GM19193 (cell line): ENCODE data around the gene SCUBE2.

Experiments used
- POLR2A ChIP-seq: IDR thresholded peaks from 4 replicates; pipeline ENCODE4 v1.6.1; 2011; ENCODE audit not compliant: insufficient read depth, insufficient read length; ENCODE audit errors: extremely low read depth

SCUBE2 gene

DNA sequence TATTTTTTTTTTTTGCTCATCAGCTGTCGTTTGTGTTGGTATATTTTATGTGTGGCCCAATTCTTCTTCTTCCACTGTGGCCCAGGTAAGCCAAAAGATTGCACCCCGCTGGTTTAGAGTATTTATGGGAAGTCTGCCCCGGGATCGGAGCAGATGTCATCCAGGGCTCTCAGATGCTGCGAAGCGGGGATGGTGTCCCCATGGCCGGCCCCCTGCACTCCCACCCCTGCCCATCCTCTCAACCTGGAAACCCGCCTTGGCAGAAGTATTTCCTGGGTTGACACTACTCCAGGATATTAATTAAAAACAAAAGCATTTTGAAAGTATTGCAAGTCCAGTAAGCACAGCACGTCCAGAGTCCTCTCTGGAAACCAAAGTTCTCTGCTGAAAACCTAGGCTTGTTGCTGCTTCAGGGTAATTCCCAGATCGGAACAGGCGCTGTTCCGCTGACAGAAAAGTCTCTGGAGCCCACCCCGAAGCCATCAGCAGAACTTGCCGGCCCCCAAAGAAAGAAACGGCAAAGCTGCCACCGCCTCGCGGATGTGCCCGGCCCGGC is 833 bp downstream of the SCUBE2 start:
- TF ChIP-seq POLR2A, result no peak

DNA sequence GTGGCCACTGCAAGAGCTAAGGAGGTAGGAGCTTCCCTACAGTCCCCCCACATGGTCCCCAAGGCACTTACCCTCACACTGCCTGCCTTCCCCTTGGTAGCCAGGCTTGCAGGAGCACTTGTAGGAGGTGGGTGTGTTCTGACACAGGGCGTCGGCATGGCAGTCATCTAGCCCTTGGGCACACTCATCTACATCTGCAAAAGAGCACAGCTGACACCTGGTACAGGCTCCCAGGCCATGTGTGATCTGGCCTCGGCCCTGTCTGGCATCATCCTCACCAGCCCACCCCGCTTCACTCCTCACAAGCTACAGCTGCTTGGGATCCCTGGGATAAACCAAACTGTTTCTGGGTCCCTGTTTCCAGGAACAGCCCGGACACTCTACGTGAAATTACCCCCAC is 1.8 kb downstream of the SCUBE2 start:
- no peak for TF ChIP-seq POLR2A

DNA sequence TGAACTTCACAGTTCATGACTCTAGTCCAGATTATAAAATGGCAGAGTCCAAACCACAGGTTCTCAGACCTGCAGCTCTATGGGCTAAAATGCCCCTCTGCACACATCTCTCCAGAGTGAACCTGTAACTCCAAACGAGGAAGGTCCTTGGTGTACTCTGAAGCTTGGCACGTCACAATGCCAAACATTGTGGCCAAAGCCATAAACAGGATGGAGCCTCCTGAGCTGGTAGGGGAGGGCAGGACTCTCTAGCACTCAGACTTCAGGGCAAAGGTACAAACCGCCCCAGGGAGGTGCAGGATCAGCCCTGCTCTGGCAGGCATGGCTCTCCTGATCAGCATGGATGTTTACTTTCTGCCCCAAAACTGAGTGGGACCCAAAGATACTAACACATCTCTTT is 2.3 kb downstream of the SCUBE2 start:
- no peak for TF ChIP-seq POLR2A

DNA sequence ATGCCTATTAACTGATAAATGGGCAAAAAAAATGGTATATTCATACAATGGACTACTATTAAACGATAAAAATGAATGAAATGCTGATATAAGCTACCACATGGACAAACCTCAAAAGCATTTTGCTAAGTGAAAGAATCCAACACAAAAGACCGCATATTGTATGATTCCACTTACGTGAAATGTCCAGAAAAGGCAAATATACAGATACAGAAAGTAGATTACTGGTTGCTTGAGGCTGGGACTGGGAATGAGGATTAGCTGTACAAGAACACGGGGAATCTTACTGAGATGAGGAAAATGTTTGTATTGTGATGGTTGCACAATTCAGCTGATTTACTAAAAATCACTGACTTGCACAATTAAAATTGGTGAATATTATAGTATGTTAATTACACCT is 8.8 kb downstream of the SCUBE2 start:
- no peak for TF ChIP-seq POLR2A

DNA sequence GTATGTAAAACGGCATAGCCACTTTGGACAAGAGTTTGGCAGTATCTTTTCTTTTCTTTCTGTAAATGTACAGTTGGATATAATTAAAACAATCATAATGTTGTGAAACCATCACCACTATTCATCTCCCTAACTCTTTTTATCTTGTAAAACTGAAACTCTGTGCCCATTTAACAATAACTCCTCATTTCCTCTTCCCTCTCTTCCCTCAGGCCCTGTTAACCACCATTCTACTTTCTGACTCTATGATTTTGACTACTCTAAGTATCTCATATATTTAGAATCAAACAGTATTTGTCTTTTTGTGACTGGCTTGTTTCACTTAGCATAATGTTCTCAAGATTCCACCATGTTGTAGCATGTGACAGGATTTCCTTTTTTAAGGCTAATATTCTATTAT is 10.2 kb downstream of the SCUBE2 start:
- TF ChIP-seq POLR2A, result no peak

DNA sequence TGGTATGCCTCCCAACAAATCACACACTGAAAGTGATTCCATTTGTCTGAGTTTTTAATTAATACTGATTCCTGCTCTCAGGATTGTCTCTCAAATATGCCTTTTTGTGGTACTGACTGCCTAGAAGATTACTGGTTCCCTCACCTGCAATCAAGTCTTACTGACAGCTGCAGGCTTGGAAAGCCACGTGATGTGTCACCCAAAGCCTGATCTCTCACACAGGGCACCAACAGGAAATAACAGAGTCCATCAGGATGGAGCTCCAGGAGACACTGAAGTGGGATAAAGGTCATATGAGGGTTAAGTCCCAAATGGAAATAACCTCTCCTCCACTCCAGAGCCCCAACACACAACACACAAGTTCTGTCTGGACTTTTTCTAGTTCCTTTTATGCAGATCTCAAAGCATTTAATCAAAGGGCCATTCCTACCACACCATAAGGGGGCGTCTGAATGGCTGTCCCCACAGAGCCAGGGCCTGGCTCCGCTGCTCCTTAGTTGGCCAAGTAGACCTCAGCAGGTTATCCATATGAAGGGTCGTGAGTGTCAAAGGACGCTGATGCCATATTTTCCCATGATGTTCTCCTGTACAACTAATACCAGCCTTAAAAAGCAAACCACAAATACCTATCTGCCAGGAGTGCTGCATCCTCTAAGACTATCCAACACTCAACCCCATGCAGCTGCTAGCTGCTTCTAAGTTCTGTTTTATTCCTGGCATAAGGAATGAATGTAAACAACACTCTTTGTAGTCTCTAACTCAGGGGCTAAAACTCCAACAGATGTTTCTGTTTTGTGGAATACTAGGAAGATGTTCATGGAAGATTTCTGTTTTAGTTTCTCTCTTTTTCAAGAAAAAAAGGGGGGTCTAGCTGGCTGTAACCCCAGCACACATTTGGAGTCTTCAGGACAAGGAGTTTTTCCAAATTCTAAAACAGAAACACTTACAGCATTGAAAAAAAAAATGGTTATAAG is 13.0 kb downstream of the SCUBE2 start:
- TF ChIP-seq POLR2A, result no peak

DNA sequence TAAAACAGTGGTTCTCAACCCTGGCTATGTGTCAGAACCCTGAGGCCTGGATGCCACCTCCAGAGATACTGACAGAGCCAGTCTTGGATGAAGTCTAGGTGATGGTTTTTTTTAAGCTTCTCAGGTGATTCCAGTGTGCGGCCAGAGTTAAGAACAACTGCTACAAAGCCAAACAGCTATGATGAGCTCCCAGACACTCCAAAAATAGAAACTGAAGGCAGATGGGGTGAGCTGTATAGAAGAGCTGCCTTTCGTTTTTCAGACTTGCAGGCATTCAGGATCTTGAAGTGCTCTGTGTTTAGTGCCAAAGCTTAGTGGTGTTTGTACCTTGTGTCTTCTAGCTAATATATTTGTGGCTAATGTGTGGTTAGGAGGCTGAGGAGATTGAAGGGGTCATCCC is 14.2 kb downstream of the SCUBE2 start:
- no peak for TF ChIP-seq POLR2A

DNA sequence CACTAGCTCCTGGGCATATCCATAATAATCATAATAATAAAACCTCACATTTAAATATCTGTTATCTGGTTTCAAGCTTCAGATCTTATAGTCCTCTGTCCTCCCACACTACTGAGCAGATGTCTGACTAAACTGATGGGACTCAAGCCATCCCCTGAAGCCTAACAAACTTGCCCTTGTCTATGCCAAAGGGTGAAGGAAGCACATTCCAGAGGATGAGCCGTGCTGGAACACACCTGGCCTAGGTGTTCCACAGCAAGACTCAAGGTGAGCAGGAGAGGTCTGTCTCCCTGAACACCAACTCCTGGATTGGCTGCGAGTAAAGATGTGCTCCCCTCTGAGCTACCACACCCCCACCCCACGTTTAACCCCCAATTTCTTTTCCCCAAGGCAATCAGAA is 14.7 kb downstream of the SCUBE2 start:
- TF ChIP-seq POLR2A, result no peak

DNA sequence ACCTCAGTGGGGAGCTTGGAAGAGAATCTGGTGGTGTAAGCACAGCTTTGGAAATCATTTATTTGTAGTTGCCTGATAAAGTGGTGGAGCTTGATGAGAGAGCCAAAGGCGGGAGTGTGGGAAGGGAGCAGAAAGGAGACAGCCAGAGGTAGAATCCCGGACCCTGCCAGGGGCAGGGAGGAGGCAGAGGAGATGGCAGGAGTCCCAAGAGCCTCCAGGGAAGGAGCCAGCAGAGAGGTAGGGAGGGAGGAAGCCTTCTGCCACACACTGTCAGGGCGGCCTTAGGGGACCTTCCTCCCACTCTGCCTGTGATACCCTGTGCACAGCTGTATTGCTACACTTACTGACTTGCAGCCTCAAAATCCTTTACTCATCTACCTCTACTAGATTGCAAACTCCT is 15.4 kb downstream of the SCUBE2 start:
- TF ChIP-seq POLR2A, result no peak

DNA sequence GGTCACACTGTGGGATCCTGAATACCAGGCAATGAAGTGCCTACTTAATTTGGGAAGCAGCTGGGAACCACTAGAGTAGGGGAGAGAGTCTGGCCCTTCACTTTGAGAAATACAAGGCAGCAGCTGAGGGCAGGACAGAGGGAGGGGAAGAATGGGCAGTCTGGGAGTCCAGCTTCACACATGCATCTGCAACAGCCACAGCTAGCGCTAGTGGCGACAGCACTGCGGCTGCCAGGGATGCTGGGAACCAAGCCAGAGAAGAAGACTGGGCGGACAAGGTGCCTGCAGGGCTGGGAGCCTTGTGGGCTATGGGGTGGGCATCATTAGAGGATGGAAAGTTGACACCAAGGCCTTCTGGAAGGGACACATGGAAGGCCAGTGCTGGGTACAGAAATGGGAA is 15.8 kb downstream of the SCUBE2 start:
- no peak for TF ChIP-seq POLR2A

DNA sequence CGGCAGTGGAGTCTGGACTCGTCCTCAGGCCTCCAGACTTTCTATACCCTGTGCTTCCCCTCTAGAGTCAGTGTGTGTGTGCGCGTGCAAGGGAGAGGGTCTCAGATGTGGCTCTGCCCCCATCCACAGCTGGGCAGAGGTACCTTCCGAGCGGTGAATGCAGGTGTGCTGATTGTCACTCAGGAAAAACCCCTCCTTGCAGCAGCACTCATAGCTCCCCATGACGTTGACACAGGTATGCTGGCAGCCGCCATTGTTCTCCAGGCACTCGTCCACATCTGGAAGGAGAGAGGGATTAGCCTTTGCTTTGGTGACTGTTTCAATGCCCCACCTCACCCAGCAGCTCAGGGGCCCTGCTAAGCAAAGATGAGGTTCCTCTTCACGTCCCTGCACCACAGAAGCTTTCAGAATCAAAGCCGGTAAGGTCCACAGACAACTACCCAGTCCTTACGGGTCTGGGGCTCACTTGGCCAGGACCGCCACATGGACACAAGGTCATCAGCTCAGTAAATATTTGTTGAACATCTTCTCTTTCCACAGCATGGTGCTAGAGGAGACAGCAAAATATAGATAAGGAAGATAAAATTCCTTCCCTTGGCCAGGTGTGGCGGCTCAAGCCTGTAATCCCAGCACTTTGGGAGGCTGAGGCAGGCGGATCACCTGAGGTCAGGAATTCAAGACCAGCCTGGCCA is 16.9 kb downstream of the SCUBE2 start:
- TF ChIP-seq POLR2A, result no peak

DNA sequence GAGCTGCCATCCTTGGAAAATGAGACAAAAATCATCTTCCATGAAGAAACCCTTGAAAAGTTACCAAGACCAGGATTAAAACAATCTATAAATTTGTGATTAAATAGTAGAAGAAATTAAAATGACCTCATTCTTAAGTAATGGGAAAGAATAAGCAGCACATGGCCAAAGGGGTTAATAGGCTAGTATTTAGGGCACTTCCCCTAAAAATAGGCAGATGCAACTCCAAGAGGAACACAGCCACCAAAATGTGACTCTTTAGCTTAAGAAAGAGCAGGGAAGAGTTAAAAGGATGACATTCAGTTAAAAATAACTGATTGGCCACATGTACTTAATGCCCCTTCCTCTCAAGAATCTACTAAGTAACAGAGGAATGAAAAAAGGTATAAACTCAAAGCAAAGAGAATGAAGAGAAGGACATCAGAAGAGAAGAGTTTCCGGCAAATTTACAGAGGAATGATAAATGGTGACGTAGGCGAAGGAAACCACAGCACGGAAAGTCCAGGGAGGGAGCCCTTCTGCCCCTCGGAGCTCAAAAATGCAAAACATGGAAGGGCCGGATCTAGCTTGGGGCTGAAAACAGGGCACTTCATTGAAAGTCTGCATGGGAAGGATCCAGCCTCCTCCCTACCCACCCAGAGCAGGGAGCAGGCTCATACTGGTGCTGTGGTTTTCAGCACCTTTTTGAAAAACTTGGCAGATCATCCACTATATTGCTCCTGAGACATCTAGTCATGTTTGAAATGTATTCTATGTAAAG is 17.8 kb downstream of the SCUBE2 start:
- TF ChIP-seq POLR2A, result no peak

DNA sequence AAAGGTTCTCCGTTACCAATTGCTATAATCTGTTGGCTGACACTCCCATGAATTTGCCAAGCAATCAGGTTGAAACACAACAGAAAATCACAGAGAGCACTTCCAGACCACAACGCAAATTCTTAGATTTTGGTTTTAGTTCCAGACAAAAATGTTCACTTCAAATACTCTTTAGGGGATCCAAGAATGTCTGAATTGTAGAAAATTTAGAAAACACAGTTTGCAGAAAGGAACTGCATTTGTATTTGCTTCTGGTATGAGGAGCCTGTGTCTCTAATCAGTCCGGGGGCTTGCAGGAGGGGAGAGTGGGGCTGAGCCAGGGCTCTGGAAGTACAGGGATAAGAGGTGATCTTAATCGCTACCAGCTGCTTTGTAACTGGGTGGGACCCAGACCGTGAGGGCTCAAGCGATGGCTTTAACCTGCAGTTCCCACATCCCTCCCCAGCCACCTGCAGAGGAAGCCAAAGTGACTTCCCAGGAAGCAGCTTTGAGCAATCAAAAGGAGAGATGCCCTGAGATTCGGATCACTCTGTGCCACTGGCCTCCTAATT is 18.7 kb downstream of the SCUBE2 start:
- no peak for TF ChIP-seq POLR2A

DNA sequence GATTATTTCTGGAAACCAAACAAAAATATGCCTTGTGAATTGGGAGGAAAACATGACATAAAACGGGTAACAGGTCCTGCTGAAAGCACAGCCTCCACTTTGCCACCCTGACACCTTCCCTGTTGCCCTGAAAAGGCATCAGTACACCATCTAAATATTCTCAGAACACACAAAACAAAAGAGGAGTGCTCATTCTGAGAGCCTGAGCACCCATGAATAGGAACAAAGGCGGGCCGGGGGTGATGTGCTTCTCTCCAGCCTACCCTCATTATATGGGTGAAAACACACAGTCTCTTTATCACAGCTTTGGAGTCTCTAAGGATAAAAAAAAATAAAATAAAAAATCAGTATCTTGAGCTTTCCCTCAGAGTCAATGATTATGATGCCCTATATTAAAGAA is 19.7 kb downstream of the SCUBE2 start:
- no peak for TF ChIP-seq POLR2A
